HL-60 (cell line): ENCODE data around the gene RNF135.

Experiments used
- DNase-seq, 2 experiments: peaks; one replicate each; pipeline ENCODE4 v3.0.0-alpha.2; 2010 to 2020; ENCODE audit warnings: low read depth in 1 of 2, low spot score in 1 of 2
- H3K27ac ChIP-seq: fragments of 250-450 bp; sonication (Bioruptor Pico); replicated peaks from 2 replicates; pipeline ENCODE4 v1.5.1; 2020; ENCODE audit warnings: mild to moderate bottlenecking, moderate library complexity
- H3K27me3 ChIP-seq: fragments of 250-450 bp; sonication (Bioruptor Pico); 2 replicates; pipeline ENCODE4 v1.5.1; 2021; ENCODE audit warnings: mild to moderate bottlenecking, moderate library complexity; ENCODE audit not compliant: insufficient read depth, poor library complexity, severe bottlenecking
- H3K4me3 ChIP-seq: replicated peaks from 2 replicates; pipeline ENCODE4 v1.5.1; 2011; ENCODE audit warnings: mild to moderate bottlenecking, control low read depth, low read length; ENCODE audit not compliant: insufficient read depth
- GABPA ChIP-seq: IDR thresholded peaks from 2 replicates; pipeline ENCODE4 v1.6.1; 2012; ENCODE audit warnings: low read depth
- POLR2AphosphoS5 ChIP-seq: IDR thresholded peaks from 2 replicates; pipeline ENCODE4 v1.6.1; 2012; ENCODE audit warnings: low read depth
- SPI1 ChIP-seq: IDR thresholded peaks from 2 replicates; pipeline ENCODE4 v1.6.1; 2012; ENCODE audit warnings: low read depth, mild to moderate bottlenecking, borderline replicate concordance
- TF ChIP-seq, protein P1 (sequence below): IDR thresholded peaks from one replicate; pipeline ENCODE4 v1.5.1; 2011; ENCODE audit warnings: low read length, control low read depth, inconsistent platforms; ENCODE audit not compliant: insufficient read depth
- TF ChIP-seq, protein P2 (sequence below): IDR thresholded peaks from 2 replicates; pipeline ENCODE4 v1.6.1; 2012; ENCODE audit warnings: low read depth; ENCODE audit not compliant: insufficient replicate concordance

The RNF135 gene

DNA sequence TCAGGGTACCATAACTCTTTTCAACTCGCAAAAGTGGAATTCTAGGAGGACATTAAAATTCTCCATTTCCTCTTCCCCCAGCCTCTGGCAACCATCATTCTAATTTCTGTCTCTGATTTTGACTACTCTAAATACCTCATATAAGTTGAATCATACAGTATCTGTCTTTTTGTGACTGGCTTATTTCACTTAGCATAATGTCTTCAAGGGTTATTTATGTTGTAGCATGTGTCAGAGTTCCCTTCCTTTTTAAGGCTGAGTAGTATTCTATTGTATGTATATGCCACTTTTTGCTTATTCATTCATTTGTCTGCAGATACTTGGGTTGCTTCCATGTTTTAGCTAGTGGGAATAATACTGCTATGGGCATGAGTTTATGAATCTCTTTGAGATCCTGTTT is 12.0 kb downstream of the RNF135 start:
- DNase-seq, result no peak
- H3K27me3 ChIP-seq, result no peaks in the 10 kb centered on the region
- H3K4me3 ChIP-seq, result no peak overlapping the region
- no peak for TF ChIP-seq SPI1
- TF ChIP-seq, protein P1, sequence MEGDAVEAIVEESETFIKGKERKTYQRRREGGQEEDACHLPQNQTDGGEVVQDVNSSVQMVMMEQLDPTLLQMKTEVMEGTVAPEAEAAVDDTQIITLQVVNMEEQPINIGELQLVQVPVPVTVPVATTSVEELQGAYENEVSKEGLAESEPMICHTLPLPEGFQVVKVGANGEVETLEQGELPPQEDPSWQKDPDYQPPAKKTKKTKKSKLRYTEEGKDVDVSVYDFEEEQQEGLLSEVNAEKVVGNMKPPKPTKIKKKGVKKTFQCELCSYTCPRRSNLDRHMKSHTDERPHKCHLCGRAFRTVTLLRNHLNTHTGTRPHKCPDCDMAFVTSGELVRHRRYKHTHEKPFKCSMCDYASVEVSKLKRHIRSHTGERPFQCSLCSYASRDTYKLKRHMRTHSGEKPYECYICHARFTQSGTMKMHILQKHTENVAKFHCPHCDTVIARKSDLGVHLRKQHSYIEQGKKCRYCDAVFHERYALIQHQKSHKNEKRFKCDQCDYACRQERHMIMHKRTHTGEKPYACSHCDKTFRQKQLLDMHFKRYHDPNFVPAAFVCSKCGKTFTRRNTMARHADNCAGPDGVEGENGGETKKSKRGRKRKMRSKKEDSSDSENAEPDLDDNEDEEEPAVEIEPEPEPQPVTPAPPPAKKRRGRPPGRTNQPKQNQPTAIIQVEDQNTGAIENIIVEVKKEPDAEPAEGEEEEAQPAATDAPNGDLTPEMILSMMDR, result no peak
- H3K27ac ChIP-seq, result no peak overlapping the region

DNA sequence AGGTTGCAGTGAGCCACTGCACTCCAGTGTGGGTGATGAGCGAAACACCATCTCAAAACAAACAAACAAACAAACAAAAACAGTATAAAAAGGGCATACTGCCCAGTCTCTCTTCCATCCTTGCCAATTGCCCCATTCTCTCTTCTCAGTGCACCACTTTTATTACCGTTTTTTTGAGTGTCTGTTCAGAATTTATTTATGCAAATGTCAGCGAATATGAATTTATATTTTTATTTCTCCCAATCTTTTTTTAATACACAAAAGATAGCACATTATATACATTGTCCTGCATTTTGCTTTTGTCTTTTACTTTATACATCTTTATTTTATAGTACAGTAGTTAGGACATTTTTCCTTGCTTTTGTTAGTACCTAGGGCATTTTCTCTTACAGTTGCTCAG is 19.6 kb downstream of the RNF135 start:
- TF ChIP-seq, protein P1, result no peak
- TF ChIP-seq SPI1 (no peak), POLR2AphosphoS5 (no peak), GABPA (no peak)
- TF ChIP-seq, protein P2, sequence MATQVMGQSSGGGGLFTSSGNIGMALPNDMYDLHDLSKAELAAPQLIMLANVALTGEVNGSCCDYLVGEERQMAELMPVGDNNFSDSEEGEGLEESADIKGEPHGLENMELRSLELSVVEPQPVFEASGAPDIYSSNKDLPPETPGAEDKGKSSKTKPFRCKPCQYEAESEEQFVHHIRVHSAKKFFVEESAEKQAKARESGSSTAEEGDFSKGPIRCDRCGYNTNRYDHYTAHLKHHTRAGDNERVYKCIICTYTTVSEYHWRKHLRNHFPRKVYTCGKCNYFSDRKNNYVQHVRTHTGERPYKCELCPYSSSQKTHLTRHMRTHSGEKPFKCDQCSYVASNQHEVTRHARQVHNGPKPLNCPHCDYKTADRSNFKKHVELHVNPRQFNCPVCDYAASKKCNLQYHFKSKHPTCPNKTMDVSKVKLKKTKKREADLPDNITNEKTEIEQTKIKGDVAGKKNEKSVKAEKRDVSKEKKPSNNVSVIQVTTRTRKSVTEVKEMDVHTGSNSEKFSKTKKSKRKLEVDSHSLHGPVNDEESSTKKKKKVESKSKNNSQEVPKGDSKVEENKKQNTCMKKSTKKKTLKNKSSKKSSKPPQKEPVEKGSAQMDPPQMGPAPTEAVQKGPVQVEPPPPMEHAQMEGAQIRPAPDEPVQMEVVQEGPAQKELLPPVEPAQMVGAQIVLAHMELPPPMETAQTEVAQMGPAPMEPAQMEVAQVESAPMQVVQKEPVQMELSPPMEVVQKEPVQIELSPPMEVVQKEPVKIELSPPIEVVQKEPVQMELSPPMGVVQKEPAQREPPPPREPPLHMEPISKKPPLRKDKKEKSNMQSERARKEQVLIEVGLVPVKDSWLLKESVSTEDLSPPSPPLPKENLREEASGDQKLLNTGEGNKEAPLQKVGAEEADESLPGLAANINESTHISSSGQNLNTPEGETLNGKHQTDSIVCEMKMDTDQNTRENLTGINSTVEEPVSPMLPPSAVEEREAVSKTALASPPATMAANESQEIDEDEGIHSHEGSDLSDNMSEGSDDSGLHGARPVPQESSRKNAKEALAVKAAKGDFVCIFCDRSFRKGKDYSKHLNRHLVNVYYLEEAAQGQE, result no peak
- no peak for DNase-seq
- Histone ChIP-seq H3K4me3 (no peak overlapping the region), H3K27me3 (no peaks in the 10 kb centered on the region), H3K27ac (no peak overlapping the region)

DNA sequence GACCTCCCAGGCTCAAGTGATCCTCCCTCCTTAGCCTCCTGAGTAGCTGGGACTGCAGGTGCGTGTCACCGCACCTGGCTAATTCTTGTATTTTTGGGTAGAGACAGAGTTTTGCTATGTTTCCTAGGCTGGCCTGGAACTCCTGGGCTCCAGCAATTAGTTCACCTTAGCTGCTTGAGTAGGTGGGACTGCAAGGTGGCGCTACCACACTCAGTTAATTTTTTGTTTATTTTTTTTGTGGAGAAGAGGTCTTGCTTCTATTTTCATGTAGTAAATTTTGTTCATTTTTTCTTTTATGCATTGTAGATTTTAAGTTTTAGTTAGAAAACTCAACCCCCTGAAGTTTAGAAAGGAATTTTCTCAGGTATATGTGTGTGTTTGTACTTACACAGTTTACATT is 21.7 kb downstream of the RNF135 start:
- H3K4me3 ChIP-seq, result no peak overlapping the region
- TF ChIP-seq POLR2AphosphoS5 (no peak), GABPA (no peak), SPI1 (no peak)
- TF ChIP-seq, protein P2, result no peak
- TF ChIP-seq, protein P1, result no peak
- DNase-seq, result no peak
- H3K27me3 ChIP-seq, result no peaks in the 10 kb centered on the region
- H3K27ac ChIP-seq, result no peak overlapping the region

DNA sequence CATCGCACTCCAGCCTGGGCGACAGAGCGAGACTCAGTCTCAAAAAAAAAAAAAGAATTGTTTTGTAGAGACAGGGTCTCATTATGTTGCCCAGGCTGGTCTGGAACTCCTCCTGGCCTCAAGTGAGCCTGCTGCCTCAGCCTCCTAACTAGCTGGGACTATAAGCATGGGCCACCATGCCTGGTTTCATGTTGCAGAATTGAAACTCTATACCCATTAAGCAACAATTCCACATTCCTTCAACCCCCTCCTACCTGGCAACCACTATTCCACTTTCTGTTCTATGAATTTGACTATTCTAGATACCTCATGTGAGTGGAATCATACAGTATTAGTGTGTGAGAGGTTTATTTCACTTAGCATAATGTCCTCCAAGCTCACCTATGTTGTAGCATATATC is 24.5 kb downstream of the RNF135 start:
- no peak for DNase-seq
- H3K27me3 ChIP-seq, result no peaks in the 10 kb centered on the region
- no peak overlapping the region for H3K27ac ChIP-seq
- TF ChIP-seq, protein P2, result no peak
- H3K4me3 ChIP-seq, result no peak overlapping the region
